ENCODE data around the gene IQCC.
A peak's percentile ranks its signal among the peaks of the same experiment; 100 is the strongest.

IQCC gene

GRCh38 chr1:32241001-32241763, 35.7 kb downstream of the IQCC start:
- peak; percentile 73 for DNase-seq (ENCODE audit: low spot score)

DNA sequence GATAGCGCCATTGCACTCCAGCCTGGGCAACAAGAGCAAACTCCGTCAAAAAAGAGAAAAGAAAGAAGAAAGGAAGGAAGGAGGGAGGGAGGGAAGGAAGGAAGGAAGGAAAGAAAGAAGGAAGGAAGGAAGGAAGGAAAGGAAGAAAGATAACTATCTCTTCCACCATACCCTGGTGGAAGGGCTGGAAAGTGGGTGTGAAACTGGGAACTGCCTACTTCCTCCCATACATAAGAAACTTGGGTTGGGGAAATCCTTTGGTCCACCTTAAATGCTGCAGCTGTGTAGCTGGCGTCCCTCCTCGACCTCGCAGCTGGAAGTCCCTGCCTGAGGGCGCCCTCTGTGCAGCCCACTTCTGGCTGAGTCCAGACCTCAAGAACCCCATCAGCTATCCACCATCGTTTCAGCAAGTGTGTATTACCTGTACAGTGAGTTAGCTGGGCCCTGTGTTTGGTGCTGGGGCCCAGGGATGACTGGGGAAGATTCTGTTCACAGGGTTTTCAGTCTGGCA, 36.9 kb downstream of the IQCC start:
- TF ChIP-seq, protein P1, sequence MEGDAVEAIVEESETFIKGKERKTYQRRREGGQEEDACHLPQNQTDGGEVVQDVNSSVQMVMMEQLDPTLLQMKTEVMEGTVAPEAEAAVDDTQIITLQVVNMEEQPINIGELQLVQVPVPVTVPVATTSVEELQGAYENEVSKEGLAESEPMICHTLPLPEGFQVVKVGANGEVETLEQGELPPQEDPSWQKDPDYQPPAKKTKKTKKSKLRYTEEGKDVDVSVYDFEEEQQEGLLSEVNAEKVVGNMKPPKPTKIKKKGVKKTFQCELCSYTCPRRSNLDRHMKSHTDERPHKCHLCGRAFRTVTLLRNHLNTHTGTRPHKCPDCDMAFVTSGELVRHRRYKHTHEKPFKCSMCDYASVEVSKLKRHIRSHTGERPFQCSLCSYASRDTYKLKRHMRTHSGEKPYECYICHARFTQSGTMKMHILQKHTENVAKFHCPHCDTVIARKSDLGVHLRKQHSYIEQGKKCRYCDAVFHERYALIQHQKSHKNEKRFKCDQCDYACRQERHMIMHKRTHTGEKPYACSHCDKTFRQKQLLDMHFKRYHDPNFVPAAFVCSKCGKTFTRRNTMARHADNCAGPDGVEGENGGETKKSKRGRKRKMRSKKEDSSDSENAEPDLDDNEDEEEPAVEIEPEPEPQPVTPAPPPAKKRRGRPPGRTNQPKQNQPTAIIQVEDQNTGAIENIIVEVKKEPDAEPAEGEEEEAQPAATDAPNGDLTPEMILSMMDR (IDR thresholded peaks at IDR 0.05; ENCODE audit: extremely low read depth, missing control alignments) = no peak

More at GRCh38 chr1:32241001-32241763, 35.7 kb downstream of the IQCC start:
- TF ChIP-seq, protein P1 (IDR thresholded peaks at IDR 0.05; ENCODE audit: extremely low read depth, missing control alignments) = no peak

GRCh38 chr1:32246888-32247273, 41.4 kb downstream of the IQCC start, which contains the start of gene FAM167B:
Gene FAM167B (plus strand): TSS chr1:32247222. CDS start chr1:32247422, 200 bp downstream.
- no peak for DNase-seq (ENCODE audit: low spot score)
- TF ChIP-seq, protein P1 (IDR thresholded peaks at IDR 0.05; ENCODE audit: extremely low read depth, missing control alignments) = no peak

More for the DNA sequence above, 36.9 kb downstream of the IQCC start:
- peak; percentile 47 for DNase-seq (ENCODE audit: low spot score)

DNA sequence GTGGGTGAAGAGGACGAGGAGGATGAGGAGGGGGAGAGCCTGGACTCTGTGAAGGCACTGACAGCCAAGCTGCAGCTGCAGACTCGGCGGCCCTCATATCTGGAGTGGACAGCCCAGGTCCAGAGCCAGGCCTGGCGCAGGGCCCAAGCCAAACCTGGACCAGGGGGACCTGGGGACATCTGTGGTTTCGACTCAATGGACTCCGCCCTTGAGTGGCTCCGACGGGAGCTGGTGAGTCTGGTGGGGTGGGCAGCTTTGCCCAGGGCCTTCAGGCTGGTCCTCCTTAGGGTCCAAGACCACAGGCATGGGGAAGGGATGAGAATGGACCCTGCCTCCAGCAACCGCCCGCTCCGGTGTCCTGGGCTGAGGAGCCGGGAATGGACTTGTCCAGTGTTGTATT, 42.0 kb downstream of the IQCC start:
- TF ChIP-seq, protein P1 (IDR thresholded peaks at IDR 0.05; ENCODE audit: extremely low read depth, missing control alignments) = no peak
- no peak for DNase-seq (ENCODE audit: low spot score)

DNA sequence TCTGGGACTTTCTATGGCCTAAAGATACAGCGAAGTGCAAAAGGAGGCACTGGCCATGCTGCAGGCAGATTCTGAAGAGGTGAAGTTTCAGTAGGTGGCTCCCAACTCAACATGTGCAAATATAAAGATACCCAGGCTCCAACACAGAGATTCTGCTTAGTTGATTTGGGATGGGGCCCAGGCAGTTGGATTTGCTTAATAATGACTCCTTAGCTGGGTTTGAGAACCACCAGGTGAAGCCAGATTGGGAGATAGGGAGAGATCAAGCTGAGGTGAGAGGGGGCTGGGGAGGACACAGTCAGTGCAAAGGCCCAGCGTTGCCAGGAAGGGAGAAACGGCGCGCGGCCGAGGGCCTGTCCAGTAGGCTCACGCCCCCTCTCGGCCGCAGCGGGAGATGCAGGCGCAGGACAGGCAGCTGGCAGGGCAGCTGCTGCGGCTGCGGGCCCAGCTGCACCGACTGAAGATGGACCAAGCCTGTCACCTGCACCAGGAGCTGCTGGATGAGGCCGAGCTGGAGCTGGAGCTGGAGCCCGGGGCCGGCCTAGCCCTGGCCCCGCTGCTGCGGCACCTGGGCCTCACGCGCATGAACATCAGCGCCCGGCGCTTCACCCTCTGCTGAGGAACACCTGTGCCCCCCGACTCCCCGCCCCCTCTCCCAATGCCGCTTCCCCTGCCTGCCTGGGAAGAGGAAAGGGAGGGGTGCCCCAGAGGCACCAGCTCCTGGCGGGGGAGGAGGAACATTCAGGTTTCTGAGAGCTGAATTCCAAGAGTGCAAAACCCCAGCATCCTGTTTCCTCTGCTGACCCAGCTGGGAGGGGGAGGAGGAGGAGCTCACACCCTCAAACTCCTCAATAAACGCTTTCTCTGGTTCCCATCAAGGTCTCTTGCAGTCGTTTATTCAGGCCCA, 42.8 kb downstream of the IQCC start:
- TF ChIP-seq, protein P1 (IDR thresholded peaks at IDR 0.05; ENCODE audit: extremely low read depth, missing control alignments) = peak; percentile 95
- DNase-seq (ENCODE audit: low spot score) = peak; percentile 85

- DNase-seq (ENCODE audit: low spot score) = peak; percentile 88
- TF ChIP-seq, protein P1 (IDR thresholded peaks at IDR 0.05; ENCODE audit: extremely low read depth, missing control alignments) = no peak
Measured at GRCh38 chr1:32249831-32250525, 44.5 kb downstream of the IQCC start.
